GM19372 (cell line): ENCODE results near the gene ANKRD23.

Experiments used
- ATAC-seq: cut with Tn5 transposase; IDR thresholded peaks from one replicate; pipeline ENCODE4 v1.9.1; 2021; ENCODE audit warnings: mild to moderate bottlenecking, low read depth, moderate library complexity; ENCODE audit not compliant: unreplicated experiment

Gene ANKRD23

DNA sequence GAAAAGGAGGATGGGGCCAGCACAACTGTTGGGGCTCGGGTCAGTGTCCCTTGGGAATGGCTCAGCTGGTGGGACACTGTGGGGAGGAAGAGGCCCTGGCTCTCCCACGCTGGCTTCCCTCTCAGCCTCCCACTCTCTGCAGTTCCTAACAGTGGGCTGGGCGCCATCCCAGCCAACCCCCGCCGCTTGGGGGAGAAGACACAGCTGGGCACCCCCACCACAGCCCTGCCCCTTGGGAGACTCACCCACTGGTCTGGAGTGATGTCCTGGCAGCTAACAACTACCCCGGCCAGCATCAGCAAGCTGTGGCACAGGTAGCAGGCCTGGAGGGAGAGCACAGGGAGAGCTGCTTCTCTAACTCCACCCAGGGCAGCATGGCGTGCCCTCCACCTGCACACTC lies 34.4 kb upstream of the ANKRD23 start:
- ATAC-seq = no peak

DNA sequence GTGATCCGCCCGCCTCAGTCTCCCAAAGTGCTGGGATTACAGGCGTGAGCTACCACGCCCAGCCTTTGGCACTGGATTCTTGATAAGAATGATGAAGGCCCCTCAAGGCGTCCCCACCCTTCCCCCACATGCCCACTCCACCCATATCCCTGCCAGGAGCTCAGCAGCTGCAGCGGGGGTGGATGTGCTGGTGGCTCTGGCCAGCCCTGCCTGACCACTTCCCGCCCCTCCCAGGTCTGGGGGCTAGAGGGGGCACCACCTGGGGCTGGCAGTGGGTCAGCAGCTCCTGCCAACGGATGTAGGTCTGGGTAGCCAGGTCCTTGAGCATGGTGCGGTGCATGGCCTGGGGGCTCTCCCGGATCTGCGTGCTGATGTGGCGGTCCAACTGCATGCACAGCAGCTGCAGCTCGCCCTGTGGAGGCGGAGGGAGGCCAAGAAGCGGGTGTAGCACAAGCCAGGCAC lies 33.8 kb upstream of the ANKRD23 start:
- ATAC-seq = no peak

DNA sequence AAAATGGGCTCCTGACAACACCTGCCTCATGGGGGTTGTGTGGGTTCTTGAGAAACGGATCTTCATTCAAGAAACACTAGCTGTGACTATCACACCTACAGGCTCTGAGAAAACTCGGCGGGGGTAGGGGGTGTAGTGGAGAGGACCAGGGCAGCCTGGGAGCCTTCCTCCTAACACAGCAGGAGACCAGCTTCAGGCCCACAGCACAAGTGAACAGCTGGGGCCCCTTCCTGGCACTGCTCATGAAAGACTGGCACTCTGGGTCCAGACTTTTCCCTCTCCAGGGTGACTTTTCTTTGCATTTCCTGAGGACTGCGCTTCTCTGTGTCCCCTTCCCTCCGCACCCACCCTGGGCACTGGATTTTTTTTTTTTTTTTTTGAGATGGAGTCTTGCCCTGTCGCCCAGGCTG lies 33.2 kb upstream of the ANKRD23 start:
- no peak for ATAC-seq

DNA sequence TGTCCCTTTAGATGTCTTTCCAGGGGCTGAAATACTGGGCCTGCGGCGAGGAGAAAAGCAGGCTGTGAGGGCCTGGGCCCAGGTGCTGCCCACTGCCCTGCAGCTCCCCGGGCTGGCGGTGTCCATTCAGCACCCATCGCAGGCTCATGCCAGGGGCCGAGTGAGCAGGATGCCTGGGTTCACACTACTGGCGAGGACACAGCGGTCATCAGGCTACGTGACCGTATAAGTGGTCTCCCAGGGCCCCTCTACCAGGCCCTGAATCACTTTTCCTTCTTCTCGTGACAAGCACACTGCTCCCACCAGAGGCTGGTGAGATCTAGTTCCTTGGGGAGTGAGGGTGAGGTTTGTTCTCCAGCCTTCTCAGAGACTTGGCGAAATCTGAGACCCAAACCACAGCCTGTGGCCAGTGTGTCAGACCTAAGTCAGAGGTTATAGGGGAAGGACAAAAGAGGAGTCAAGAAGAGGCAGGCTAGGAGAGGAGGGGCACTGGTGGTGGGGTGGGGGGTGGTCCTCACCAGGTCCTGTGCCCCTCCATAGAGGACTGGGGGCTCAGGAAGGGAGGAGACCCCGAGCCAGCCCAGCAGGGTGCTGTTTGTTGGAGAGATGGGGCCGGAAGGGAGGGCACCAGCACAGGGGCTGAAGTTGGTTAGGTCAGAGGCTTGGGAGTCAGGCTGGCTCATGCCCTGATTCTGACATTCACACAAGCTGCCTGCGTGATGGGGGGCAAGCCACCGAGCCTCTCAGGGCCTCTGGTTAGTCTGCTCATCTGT lies 32.6 kb upstream of the ANKRD23 start:
- no peak for ATAC-seq

DNA sequence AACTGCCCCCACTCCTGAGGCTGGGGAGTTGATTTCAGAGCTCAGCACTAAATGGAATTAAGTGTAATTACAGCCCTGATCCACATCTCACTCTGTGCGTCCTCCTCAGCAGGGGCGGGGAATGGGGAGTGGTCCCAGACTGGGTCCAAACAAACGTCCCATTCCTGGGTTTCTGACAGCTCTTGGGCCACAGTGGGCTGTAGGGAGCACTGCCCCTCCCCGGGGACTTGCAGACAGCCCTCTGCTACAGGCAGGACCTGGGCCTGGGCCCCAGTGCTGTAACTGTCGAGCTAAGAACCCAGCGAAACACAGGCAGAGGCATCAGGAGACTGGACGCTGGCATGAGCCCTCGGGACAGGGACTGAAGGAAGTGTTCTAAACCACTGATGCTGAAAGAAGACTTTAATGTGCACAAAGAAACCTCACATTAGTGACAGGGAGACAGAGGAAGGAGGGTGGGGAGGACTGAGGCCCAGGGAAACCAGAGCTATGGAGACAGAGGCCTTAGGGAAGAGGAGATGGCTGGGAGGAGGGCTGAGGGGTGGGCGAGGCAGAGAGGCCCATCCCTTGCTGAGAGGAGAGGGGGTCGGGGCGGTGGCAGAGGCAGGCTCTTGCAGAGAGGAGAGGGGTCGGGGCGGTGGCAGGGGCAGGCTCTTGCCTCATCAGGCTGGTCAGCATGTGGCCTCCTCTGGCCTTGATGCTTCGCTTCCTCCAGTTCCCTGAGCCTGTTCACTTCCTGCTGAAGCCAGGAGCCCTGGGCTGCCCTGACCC lies 31.9 kb upstream of the ANKRD23 start:
- ATAC-seq = no peak

DNA sequence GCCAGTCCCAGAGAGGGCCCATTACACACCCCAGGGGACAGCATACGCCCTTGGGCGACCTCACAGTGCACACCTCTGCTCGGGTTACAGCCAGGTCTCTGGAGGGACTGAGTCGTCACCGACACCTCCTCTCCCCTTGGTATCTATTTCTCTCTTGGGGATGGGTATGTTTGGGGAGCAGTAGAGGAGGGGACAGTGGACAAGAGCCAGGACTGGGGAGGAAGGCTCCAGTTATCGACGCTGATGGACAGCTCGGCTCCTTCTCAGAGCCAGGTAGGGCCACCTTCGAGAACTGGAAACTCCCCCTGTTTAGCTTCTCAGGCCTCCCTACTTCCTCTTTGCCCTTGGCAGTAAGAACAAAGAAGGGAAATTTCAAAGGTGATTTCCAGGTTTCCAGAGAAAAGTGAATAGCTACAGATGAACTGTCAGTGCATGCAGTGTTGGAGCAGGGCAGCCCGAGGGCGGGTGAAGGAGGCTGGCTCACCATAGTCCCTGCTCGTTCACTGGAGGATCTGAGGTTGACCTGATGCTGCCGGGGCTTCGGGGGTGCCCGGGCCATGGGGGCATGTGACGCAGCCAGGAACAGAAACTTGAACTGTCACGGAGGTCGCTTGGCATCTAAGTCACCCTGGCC lies 30.5 kb upstream of the ANKRD23 start:
- ATAC-seq = peak; percentile 47

DNA sequence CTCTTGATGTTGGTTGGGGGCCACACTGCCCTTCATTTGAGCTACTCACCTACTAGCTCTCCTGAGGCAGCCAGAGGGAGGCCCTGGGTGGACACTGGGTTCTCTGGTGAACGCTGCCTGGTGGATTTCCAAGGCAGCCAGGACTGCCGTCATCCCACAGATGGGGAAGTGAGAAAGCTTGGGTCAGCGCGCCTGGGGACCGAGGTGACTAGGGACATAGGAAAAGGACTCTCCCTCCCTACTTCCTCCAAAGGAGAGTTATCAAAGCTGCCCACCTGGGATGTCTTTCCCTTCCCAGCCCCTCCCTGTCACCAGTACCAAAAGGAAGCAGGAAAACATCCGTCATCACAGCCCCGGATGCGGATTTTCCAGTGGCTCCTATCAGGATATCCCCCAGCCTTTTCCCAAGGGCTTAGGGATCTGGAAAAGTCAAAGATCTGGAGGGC lies 29.9 kb upstream of the ANKRD23 start:
- ATAC-seq = no peak

DNA sequence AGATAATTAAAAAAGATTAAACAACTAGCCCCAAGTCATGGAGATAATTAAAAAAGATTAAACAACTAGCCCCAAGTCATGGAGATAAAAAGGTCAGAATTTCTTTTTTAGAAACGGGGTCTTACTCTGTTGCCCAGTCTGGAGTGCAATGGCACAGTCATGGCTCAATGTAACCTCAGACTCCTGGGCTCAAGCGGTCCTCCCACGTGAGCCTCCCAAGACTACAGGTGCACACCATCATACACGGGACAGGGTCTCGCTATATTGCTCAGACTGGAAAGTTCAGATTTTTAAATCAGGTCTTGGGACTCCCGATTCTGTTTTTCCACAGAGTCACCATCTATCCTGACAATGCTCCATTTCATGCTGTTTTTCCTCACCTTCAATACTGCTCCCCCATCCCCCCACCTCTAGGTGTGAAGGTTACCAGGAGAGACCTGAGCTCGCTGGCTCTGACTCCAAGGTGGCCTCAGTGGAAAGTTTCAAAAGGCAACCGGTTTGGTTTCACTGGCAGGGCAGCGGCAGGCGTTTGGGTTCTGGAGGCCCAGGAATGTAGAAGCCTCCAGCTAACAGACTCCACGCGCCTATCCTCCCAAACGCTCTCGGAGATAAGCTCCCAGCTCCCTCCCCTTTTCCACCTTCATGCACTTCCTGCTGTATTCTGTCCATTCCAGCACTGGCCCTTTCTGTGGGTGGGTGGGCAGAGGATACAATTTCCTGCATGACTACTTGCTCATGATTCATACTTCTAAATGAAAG lies 28.9 kb upstream of the ANKRD23 start:
- ATAC-seq = no peak

DNA sequence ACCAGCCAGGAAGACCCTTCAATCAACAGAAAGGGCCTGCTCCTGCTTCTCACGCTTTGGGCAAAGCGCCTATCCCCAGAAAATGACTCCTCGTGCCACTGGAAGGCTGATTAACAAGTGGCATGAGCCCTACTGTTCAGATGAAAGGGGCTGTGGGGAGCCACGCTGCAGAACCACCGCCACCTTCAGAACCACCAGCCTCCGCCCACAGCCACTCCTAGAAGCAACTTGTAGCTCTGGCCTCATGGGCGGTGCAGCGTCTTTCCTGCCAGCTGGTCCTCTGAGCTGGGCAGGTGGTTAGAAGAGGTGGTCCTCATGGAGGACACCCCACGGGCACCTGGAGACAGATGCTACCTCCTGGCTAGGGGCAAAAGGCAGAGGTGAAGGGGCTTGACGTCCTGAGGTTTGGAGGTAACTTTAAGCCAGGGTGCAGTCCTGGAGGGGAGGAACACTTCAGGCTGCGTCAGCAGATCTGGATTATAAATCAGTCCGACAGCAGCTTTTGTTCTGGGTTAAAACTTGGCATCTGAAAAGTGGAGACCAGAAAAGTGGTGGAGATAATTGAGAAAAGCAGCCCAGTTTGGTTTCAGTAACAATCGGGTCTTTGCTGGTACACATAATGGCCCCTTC lies 26.9 kb upstream of the ANKRD23 start:
- ATAC-seq = no peak

DNA sequence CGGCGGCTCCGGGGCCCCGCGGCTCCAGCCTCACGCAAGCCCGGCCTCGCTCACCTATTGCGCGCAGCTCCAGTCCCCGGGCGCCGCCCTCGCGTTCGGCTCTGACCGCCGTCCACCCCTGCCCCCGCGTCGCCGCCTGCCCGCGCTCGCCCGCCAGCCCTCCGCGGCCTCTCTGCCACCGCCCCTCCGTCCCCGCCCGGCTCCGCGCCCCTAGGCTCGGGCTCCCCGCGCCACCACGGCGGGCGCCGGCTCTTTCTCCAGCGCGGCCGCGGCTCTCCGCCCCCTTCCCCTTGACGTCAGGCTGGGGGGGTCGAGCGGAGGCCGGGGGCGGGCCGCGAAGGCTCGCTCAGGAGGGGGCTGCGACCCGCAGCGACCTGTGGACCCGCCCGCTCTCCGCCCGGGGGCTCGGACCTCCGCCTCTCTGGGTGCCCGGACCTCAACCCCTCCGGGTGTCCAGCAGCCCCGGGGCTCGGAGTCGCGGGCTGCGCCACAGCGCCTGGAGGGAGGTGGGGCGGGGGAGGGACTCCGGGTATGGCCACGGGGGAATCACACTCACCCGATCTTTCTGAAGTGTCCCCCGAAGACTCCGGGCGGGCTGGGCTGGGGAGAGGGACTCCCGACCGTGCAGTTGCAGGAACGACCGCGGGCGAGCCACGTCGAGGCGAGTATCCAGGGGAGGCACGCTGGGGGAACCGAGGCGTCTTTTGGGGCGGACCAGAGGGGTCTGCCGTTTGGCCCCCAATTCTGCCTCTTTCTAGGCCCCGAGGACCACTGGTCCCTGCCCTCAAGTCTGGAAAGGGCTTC lies 26.2 kb upstream of the ANKRD23 start, which contains the start of gene SEMA4C:
SEMA4C (minus strand) TSS at position 259 of the 804 bp plus-strand sequence. CDS start 2,194 bp downstream, outside the sequence.
- no peak for ATAC-seq

DNA sequence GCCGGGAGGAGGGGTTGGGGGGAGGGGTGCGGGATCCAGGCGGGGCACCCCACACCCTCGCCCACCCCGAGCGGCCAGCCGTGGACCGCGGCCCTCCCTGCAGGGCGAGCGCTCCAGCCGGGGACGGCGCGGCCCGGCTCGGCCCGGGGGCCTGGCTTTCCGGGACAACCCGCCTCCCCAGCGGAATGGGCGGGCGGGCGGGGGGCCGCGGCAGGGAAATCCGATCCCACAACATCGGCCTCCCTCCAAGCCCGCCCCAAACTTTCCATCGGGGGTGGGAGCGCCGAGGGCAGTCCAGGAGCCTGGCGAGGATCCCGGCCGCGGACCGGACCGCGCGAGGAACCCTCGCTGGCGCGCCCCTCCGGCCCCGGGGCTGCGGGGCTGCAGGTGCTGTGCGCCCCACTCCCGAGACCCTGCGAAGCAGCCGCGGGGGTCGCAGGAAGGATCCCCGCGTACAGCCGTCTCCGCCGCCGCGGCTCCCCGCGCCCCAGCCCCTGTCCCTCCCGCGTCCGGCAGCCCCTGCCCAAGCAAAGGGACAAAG lies 25.5 kb upstream of the ANKRD23 start:
- peak; percentile 12 for ATAC-seq

DNA sequence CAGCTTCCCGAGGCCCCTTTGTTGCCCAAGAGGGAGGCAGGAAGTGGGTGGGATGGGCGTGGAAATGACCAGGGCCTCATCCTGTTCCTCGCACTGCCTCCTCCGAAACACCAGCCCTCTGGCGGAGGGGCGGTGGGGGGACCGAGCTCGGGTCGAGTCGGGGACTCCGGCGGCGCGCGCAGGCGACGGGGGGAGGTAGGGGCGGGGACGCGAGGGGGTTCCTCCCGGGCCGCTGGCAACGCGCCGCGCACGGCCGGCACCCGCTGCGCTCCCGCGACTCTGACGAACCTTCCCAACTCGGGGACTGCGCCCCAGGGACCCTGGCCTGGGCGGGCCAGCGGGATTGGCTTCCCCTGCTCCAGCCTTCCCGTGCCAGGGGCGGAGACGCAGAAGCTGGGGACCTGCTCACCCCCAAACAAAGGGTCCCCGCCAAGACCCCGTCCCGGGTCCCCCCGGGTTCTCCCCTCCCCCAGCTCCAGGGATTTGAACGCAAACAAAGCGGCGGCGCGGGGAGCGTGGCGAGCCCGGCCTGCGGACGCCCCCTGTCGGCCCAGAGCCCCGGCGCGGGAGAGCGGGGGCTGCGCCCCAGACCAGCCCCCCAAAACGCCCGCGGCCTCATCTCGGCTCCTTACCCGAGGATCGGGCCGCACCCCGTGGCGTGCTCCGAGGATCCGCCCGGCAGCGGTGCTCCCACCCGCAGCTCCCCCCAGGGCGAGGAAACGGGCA lies 24.9 kb upstream of the ANKRD23 start:
- ATAC-seq = peak; percentile 47

DNA sequence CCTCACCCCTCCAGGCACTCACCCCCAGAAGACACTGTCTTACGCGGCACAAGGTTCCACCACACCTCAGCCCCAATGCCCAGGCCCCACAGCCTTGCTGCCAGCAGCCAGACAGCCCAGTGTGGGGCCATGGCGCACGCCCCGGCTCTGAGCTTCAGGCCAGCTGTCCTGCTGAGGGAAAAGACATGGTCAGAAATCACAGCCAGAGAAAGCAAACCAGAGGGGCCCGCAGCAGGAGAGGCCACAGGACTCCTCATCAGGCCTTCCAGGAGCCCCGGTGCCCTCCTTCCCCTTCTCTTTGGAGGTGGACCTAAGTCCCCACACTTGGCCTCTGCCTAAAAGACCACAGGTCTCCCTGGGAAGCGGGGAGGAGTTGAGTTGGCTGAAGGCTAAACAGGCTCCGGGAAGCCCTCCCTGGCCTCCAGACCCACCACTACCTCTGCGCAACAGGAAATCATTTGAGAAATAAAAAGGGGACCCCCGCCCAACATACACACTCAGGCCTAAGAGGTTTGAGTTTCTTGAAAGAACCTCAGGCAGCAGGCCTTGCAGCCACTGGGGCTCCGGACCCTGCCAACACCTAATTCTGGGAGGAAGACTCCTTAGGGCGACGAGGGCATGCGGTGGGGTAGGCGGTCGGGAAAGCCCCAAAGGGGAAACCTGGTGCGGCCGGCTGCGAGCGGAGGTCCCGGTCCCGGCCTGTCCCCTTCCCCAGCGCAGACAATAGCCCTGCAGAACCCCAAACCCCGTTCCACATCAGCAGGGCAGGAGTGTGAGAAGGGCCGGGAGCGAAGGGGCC lies 24.1 kb upstream of the ANKRD23 start:
- peak; percentile 11 for ATAC-seq

DNA sequence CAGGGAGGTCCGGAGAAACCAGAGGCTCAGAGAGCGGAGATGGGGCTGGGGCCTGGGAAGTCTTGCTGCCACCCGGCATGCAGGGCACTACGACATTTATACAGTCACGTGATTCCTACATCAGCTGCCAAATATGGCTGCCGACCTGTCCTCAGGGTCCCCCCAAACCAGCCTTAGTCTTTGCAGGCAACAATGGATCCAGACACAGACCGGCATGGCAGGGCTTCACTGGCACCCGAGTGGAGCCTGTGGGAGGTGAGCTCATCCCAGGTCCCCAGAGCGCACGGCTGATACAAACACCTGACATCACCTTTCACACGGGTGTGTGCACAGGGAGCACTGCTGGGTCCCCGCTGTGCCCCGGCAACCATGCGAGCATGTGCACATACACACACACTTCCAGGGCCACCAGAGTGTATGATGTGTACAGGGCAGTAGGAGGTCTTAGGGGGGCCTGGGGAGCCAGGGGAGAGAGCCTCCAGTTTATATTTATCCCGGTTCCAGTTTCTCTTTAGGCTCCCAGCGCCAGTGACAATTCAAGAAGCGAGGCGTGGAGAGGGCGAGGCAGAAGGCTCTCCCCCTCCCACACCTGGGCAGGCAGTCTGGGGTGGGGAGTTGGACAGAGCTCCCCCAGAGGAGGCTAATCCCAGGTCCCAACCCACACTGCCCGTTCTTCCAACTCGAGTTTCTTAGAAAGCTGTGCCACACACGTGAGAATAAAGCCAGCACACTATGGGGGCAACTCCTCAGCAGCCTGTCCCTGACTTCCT lies 23.4 kb upstream of the ANKRD23 start:
- no peak for ATAC-seq

DNA sequence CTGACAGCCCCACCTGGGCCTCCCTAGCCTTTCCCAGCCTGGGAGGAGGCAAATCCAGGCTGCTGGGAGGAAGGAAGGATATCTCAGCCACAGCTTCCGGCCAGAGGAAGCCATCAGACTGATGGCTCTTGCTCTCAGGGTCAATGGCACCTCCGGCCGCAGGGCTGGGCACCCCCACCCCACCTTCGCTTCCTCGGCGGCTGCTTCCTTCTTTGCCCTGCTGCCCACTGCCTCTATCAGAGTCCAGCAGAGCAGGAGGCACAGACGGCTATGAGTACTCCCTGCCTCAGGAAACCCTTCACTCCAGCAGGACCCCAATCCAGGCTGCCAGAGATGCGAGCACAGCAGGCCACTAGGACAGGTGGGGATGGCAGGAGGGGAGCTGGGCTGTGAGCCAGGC lies 22.8 kb upstream of the ANKRD23 start:
- no peak for ATAC-seq

DNA sequence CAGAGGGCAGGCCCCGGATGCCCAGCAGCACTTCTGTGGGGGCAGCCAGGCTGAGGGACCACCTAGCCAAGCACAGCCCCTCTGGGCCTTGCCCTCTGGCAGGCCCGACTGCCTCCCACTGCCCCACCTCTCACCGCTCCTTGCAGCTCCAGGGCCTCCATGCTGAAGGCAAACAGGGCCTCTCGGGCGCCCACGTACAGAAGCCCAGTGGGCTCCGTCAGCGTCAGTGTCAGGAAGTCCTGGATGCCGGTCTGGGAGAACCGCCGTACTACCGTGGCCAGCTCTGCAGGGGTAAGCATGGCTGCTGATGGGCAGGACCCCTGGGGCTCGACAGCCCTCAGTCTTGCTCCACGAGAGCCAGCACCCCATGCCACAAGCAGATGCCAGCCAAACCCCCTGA lies 22.3 kb upstream of the ANKRD23 start:
- ATAC-seq = no peak

DNA sequence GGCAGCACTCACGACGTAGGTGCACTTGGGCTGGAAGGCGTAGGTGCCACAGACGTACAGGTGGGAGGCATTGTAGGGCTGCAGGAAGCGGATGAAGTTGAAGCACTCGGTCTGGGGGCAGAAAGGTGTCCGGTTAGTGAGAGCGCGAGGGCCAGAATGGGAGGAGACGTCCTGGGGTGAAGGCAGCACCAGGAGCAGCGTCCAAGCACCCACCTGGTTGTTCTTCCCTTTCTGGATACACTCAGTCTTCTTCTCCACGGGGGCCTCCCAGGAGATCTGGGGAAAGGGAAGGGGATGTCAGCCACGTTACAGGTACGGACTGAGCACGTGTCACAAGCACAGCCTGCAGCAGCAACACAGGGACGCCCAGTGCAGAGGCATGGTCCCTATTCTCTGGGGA lies 21.8 kb upstream of the ANKRD23 start:
- ATAC-seq = no peak
